ENCODE results near the gene RREB1.

DNA sequence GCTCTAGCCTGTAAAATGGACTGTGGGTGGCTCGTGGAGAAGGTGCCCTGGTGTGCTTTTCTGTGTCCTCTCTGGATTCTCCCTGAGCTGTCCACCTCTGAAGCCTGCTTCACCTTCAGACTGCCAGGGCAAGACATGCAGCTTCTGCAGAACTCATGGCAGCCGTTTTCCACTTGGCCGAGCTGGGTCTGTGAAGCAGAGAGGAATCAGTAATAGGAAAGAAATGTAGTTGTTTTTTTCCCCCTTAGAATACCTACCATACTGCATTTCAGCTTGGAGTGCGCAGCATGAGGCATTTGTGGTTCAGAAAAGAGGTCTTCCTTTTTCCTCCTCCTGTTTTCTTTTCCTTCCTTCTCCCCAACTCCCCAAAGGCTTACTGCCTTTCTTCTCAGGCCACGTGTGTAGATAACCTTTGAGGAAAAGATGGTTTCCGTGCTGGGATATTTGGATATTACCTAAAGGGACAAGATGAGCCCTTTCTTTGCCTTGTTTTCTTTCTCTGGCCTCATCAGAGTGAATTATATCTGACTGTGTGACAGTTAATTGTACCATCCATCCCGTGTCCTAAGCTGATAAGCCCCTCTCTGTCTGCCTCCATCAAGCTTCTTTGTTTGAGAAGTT, 39.4 kb downstream of the RREB1 start:
- TF ChIP-seq, protein P1, sequence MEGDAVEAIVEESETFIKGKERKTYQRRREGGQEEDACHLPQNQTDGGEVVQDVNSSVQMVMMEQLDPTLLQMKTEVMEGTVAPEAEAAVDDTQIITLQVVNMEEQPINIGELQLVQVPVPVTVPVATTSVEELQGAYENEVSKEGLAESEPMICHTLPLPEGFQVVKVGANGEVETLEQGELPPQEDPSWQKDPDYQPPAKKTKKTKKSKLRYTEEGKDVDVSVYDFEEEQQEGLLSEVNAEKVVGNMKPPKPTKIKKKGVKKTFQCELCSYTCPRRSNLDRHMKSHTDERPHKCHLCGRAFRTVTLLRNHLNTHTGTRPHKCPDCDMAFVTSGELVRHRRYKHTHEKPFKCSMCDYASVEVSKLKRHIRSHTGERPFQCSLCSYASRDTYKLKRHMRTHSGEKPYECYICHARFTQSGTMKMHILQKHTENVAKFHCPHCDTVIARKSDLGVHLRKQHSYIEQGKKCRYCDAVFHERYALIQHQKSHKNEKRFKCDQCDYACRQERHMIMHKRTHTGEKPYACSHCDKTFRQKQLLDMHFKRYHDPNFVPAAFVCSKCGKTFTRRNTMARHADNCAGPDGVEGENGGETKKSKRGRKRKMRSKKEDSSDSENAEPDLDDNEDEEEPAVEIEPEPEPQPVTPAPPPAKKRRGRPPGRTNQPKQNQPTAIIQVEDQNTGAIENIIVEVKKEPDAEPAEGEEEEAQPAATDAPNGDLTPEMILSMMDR (conservative IDR thresholded peaks at IDR 0.05; ENCODE audit: low read depth, low read length), result no peak
- TF ChIP-seq EZH2 (IDR thresholded peaks at IDR 0.05; ENCODE audit: borderline replicate concordance, low read depth, low read length, poor library complexity, severe bottlenecking), result no peak
